Endodermal cell (in vitro differentiated cells): ENCODE results near the gene C16orf86. TPM values are rescaled to one million over a fixed set of nuclear protein-coding genes. Genes with fewer than 3 reads are reported as not detected.

Source experiments
- DNase-seq: peaks from one replicate; pipeline ENCODE4 v3.0.0-alpha.2; 2017
- H3K27ac ChIP-seq: 2 replicates; pipeline ENCODE4 v1.5.1; 2013; ENCODE audit warnings: mild to moderate bottlenecking, low read depth, low read length, moderate library complexity
- H3K27me3 ChIP-seq: 2 replicates; pipeline ENCODE4 v1.6.1; 2013; ENCODE audit warnings: mild to moderate bottlenecking, low read length, moderate library complexity; ENCODE audit not compliant: insufficient read depth, control insufficient read depth, poor library complexity, severe bottlenecking
- H3K36me3 ChIP-seq: 2 replicates; pipeline ENCODE4 v1.7.0; 2013; ENCODE audit warnings: mild to moderate bottlenecking, low read length, moderate library complexity; ENCODE audit not compliant: control insufficient read depth, insufficient read depth
- H3K4me1 ChIP-seq: one replicate; pipeline ENCODE4 v1.7.0; 2013; ENCODE audit warnings: low read length; ENCODE audit not compliant: control insufficient read depth, insufficient read depth
- H3K4me3 ChIP-seq: 2 replicates; pipeline ENCODE4 v1.5.1; 2013; ENCODE audit warnings: mild to moderate bottlenecking, low read length, moderate library complexity
- H3K9ac ChIP-seq: 2 replicates; pipeline ENCODE4 v1.6.1; 2013; ENCODE audit warnings: mild to moderate bottlenecking, low read length, moderate library complexity; ENCODE audit not compliant: poor library complexity, severe bottlenecking; ENCODE audit errors: extremely low read depth
- H3K9me3 ChIP-seq: 2 replicates; pipeline ENCODE4 v1.6.1; 2013; ENCODE audit warnings: mild to moderate bottlenecking, low read length, moderate library complexity; ENCODE audit not compliant: control insufficient read depth
- H3K27ac Mint-ChIP-seq: 2 replicates; pipeline ENCODE4 v1.8.0; 2020; ENCODE audit warnings: mixed read lengths
- H3K27me3 Mint-ChIP-seq: 2 replicates; pipeline ENCODE4 v1.8.0; 2021; ENCODE audit warnings: mild to moderate bottlenecking, mixed read lengths; ENCODE audit not compliant: insufficient read depth
- H3K36me3 Mint-ChIP-seq: 2 replicates; pipeline ENCODE4 v1.8.0; 2020; ENCODE audit warnings: low read depth, mixed read lengths
- H3K4me1 Mint-ChIP-seq: 2 replicates; pipeline ENCODE4 v1.8.0; 2020; ENCODE audit warnings: mixed read lengths
- H3K4me3 Mint-ChIP-seq: 2 replicates; pipeline ENCODE4 v1.8.0; 2020; ENCODE audit warnings: mild to moderate bottlenecking, moderate library complexity, mixed read lengths
- H3K9me3 Mint-ChIP-seq: 2 replicates; pipeline ENCODE4 v1.8.0; 2020; ENCODE audit warnings: mild to moderate bottlenecking, mixed read lengths
- CTCF ChIP-seq: fragments of 200-600 bp; sonication (generic); conservative IDR thresholded peaks from 2 replicates; pipeline ENCODE4 v1.5.0; 2021; ENCODE audit warnings: antibody characterized with exemption, mild to moderate bottlenecking
- WGBS, 2 experiments: methylation state at CpG; one replicate each; pipeline versions ENCODE4 v1.1.5 to v1.1.7; 2013; ENCODE audit warnings: missing lambda C conversion rate in 2 of 2, mixed read lengths in 1 of 2; ENCODE audit not compliant: insufficient coverage in 1 of 2, insufficient read length in 1 of 2; 5-methylcytosine and 5-hydroxymethylcytosine counted together
- total RNA-seq, 2 donors: library from RNA; stranded (reverse); fragmentation: NEBNext Ultra II Directional in 1 of 2; extraction: Animal tissue kit (Norgen Biotek cat#: 25700) in 1 of 2; gene quantifications; 2 replicates in 1 of 2; 3 replicates in 1 of 2; pipeline ENCODE4 v1.2.1, GENCODE V29; 2021

The C16orf86 gene
- total RNA-seq, 2 donors from 2014 or later: 3.6 to 4.7 TPM

GRCh38 chr16:67704110-67704509, 37.5 kb downstream of the C16orf86 start:
- Histone ChIP-seq H3K4me1 (no peaks in the 10 kb centered on the region), H3K36me3 (no peaks in the 10 kb centered on the region), H3K27ac (no peak overlapping the region), H3K9ac (no peak overlapping the region), H3K27me3 (no peaks in the 10 kb centered on the region), H3K4me3 (no peak overlapping the region), H3K9me3 (peaks cover 8% of the 10 kb centered on the region)
- H3K36me3 Mint-ChIP-seq: no peaks in the 10 kb centered on the region
- no peaks in the 10 kb centered on the region for H3K27me3 Mint-ChIP-seq
- H3K4me3 Mint-ChIP-seq: no peak overlapping the region
- peaks cover 2% of the 10 kb centered on the region for H3K9me3 Mint-ChIP-seq
- DNase-seq: no peak
- 96 to 98% methylated on average over 3 to 4 of the region's 5 CpGs for WGBS, 2 experiments
- H3K27ac Mint-ChIP-seq: no peak overlapping the region
- no peak for TF ChIP-seq CTCF
- H3K4me1 Mint-ChIP-seq: no peaks in the 10 kb centered on the region

GRCh38 chr16:67707210-67707609, 40.6 kb downstream of the C16orf86 start:
- no peaks in the 10 kb centered on the region for H3K27me3 ChIP-seq
- H3K27ac ChIP-seq: no peak overlapping the region
- no peak overlapping the region for H3K4me3 ChIP-seq
- no peaks in the 10 kb centered on the region for H3K36me3 ChIP-seq
- DNase-seq: no peak
- TF ChIP-seq CTCF: no peak
- no peak overlapping the region for H3K9ac ChIP-seq
- H3K9me3 ChIP-seq: no peaks in the 10 kb centered on the region
- Mint-ChIP-seq H3K9me3 (no peaks in the 10 kb centered on the region), H3K36me3 (no peaks in the 10 kb centered on the region), H3K4me1 (peaks cover 13% of the 10 kb centered on the region), H3K27ac (no peak overlapping the region), H3K27me3 (no peaks in the 10 kb centered on the region), H3K4me3 (no peak overlapping the region)
- H3K4me1 ChIP-seq: no peaks in the 10 kb centered on the region
- 90 to 97% methylated on average over 2 to 4 of the region's 4 CpGs for WGBS, 2 experiments

GRCh38 chr16:67707790-67708189, 41.2 kb downstream of the C16orf86 start:
- Histone ChIP-seq H3K4me1 (no peaks in the 10 kb centered on the region), H3K27ac (no peak overlapping the region), H3K9me3 (no peaks in the 10 kb centered on the region), H3K27me3 (no peaks in the 10 kb centered on the region), H3K36me3 (no peaks in the 10 kb centered on the region), H3K9ac (no peak overlapping the region), H3K4me3 (no peak overlapping the region)
- Mint-ChIP-seq H3K4me3 (no peak overlapping the region), H3K4me1 (peaks cover 13% of the 10 kb centered on the region), H3K27ac (no peak overlapping the region), H3K9me3 (no peaks in the 10 kb centered on the region), H3K27me3 (no peaks in the 10 kb centered on the region), H3K36me3 (no peaks in the 10 kb centered on the region)
- no peak for TF ChIP-seq CTCF
- DNase-seq: no peak
- 99 to 100% methylated on average over 4 to 5 of the region's 5 CpGs for WGBS, 2 experiments
